Measurements from ENCODE around the gene RAB40A.

DNA sequence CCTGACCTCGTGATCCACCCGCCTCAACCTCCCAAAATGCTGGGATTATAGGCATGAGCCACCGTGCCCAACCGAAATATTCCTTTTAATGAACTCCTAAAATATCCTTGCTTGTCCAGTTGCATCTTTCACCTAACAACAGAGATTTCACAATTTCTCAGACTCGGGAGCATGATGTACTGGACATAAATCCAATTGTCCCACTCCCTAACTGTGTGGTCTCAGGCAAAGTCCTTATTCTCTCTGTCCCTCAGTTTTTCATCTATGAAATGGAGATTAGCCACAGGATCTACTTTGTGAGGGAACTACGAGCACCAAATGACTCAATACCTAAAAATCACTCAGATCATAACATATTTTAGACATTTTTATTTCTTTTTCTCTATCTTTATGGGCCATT lies 9.3 kb downstream of the RAB40A start:
- TF ChIP-seq TAF1 (IDR thresholded peaks at IDR 0.05; ENCODE audit: low read depth) (no peak), RAD21 (IDR thresholded peaks at IDR 0.05; ENCODE audit: low read depth) (no peak), EP300 (IDR thresholded peaks at IDR 0.05; ENCODE audit: borderline replicate concordance) (no peak), CEBPB (IDR thresholded peaks at IDR 0.05) (no peak), TEAD4 (IDR thresholded peaks at IDR 0.05) (no peak), CREB1 (IDR thresholded peaks at IDR 0.05; ENCODE audit: low read depth) (no peak), YY1 (IDR thresholded peaks at IDR 0.05; ENCODE audit: low read depth) (no peak)
- TF ChIP-seq, protein P1, sequence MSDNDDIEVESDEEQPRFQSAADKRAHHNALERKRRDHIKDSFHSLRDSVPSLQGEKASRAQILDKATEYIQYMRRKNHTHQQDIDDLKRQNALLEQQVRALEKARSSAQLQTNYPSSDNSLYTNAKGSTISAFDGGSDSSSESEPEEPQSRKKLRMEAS (IDR thresholded peaks at IDR 0.05), result no peak
